ENCODE results near the gene SLC26A1. TPM values are rescaled to one million over a fixed set of nuclear protein-coding genes. Genes with fewer than 3 reads are reported as not detected.
A peak's percentile ranks its signal among the peaks of the same experiment; 100 is the strongest.

Gene SLC26A1
- total and polyA plus RNA-seq, 2 of the 13 experiments (the other 11 are each of a cell fraction or from before 2014, with no cell fraction given): 5.4 to 22.9 TPM

GRCh38 chr4:986879-987623, 6.2 kb downstream of the SLC26A1 start, which contains the start of gene IDUA (continued):
- TF ChIP-seq ZNF512 (CRISPR knock-in tag; IDR thresholded peaks at IDR 0.05) (no peak), FOXC1 (CRISPR knock-in tag; IDR thresholded peaks at IDR 0.05; ENCODE audit: borderline replicate concordance) (no peak), LRRFIP1 (CRISPR knock-in tag; conservative IDR thresholded peaks at IDR 0.05) (no peak), ZBTB49 (CRISPR knock-in tag; IDR thresholded peaks at IDR 0.05; ENCODE audit: borderline replicate concordance) (no peak), U2AF2 (IDR thresholded peaks at IDR 0.05; ENCODE audit: low read depth, low read length) (no peak), CBFB (CRISPR knock-in tag; IDR thresholded peaks at IDR 0.05) (no peak), ZNF552 (CRISPR knock-in tag; IDR thresholded peaks at IDR 0.05; ENCODE audit: borderline replicate concordance) (no peak), ZNF687 (CRISPR knock-in tag; IDR thresholded peaks at IDR 0.05) (peak; percentile 75), ZNF30 (CRISPR knock-in tag; IDR thresholded peaks at IDR 0.05) (no peak), KLF16 (CRISPR knock-in tag; IDR thresholded peaks at IDR 0.05) (no peak; a peak in 1 of 4 replicates), GZF1 (CRISPR knock-in tag; IDR thresholded peaks at IDR 0.05) (no peak), IKZF4 (CRISPR knock-in tag; IDR thresholded peaks at IDR 0.05; ENCODE audit: borderline replicate concordance, low read depth, not compliant biosample characterization) (peak; percentile 72), TMF1 (CRISPR knock-in tag; IDR thresholded peaks at IDR 0.05; ENCODE audit: low read depth) (peak; percentile 60; the same call in 1 of the 2 replicates), ZNF550 (CRISPR knock-in tag; IDR thresholded peaks at IDR 0.05; ENCODE audit: borderline replicate concordance) (no peak), TAF15 (IDR thresholded peaks at IDR 0.05; ENCODE audit: low read depth, low read length, poor library complexity, severe bottlenecking) (peak; percentile 78), SALL1 (CRISPR knock-in tag; IDR thresholded peaks at IDR 0.05) (peak; percentile 57; the same call in 1 of the 2 replicates), NR1H2 (CRISPR knock-in tag; IDR thresholded peaks at IDR 0.05; ENCODE audit: borderline replicate concordance, low read depth) (no peak), PAF1 (CRISPR knock-in tag; IDR thresholded peaks at IDR 0.05) (peak; percentile 37; the same call in 1 of the 2 replicates)

Data from HepG2 (cell line).